Hepatocyte (in vitro differentiated cells): ENCODE measurements around the gene NRSN1. TPM values are rescaled to one million over a fixed set of nuclear protein-coding genes. Genes with fewer than 3 reads are reported as not detected.

ENCODE experiments used
- DNase-seq: peaks from one replicate; pipeline ENCODE4 v3.0.0-alpha.2; 2016; ENCODE audit warnings: low spot score
- H2AFZ ChIP-seq: fragments of 200-600 bp; sonication (generic); 2 replicates; pipeline ENCODE4 v1.6.0; 2016; ENCODE audit warnings: antibody characterized with exemption, mild to moderate bottlenecking
- H3K27ac ChIP-seq: fragments of 200-600 bp; sonication (generic); 2 replicates; pipeline ENCODE4 v1.5.1; 2016; ENCODE audit warnings: mild to moderate bottlenecking
- H3K27me3 ChIP-seq: fragments of 200-600 bp; sonication (generic); 2 replicates; pipeline ENCODE4 v1.6.1; 2016
- H3K36me3 ChIP-seq: fragments of 200-600 bp; sonication (generic); replicated peaks from 2 replicates; pipeline ENCODE4 v1.5.1; 2016; ENCODE audit warnings: low read depth; ENCODE audit not compliant: insufficient read depth
- H3K4me1 ChIP-seq: fragments of 200-600 bp; sonication (generic); 2 replicates; pipeline ENCODE4 v1.5.1; 2016; ENCODE audit warnings: mild to moderate bottlenecking, moderate library complexity; ENCODE audit not compliant: insufficient read depth
- H3K4me2 ChIP-seq: fragments of 200-600 bp; sonication (generic); 2 replicates; pipeline ENCODE4 v1.6.0; 2016
- H3K4me3 ChIP-seq: fragments of 200-600 bp; sonication (generic); 2 replicates; pipeline ENCODE4 v1.5.1; 2016; ENCODE audit warnings: mild to moderate bottlenecking
- H3K79me2 ChIP-seq: fragments of 200-600 bp; sonication (generic); 2 replicates; pipeline ENCODE4 v1.6.0; 2017; ENCODE audit warnings: mild to moderate bottlenecking
- H3K9me2 ChIP-seq: fragments of 200-600 bp; sonication (generic); replicated peaks from 2 replicates; pipeline ENCODE4 v1.6.0; 2017; ENCODE audit warnings: mild to moderate bottlenecking; ENCODE audit not compliant: insufficient read depth
- H3K9me3 ChIP-seq: fragments of 200-600 bp; sonication (generic); 2 replicates; pipeline ENCODE4 v1.5.1; 2016; ENCODE audit warnings: low read depth, mild to moderate bottlenecking
- H4K20me1 ChIP-seq: fragments of 200-600 bp; sonication (generic); 2 replicates; pipeline ENCODE4 v1.6.0; 2016; ENCODE audit warnings: mild to moderate bottlenecking; ENCODE audit not compliant: insufficient read depth, poor library complexity, severe bottlenecking
- EZH2 ChIP-seq: fragments of 200-600 bp; sonication (generic); IDR thresholded peaks from 2 replicates; pipeline ENCODE4 v1.6.1; 2016; ENCODE audit warnings: antibody characterized with exemption, mild to moderate bottlenecking, borderline replicate concordance
- EZH2phosphoT487 ChIP-seq: fragments of 200-600 bp; sonication (generic); IDR thresholded peaks from one replicate; pipeline ENCODE4 v1.6.1; 2018; ENCODE audit warnings: antibody characterized with exemption, mild to moderate bottlenecking, low read depth, moderate library complexity; ENCODE audit not compliant: unreplicated experiment, severe bottlenecking
- WGBS: methylation state at CpG from one replicate; pipeline ENCODE4 v1.1.6; 2016; ENCODE audit warnings: low lambda C conversion rate; ENCODE audit errors: missing lambda C conversion rate; 5-methylcytosine and 5-hydroxymethylcytosine counted together
- polyA plus RNA-seq: library from polyadenylated mRNA; unstranded; fragments of >200 nt; fragmentation: Nextera tagmentation; extraction: Ambion mirVana; gene quantifications from 2 replicates; pipeline ENCODE4 v1.2.1, GENCODE V29; 2016
- total RNA-seq: library from RNA; depleted of rRNA; stranded (reverse); fragments of >200 nt; gene quantifications from 2 replicates; pipeline ENCODE4 v1.2.3, GENCODE V29; 2014
- TF ChIP-seq, protein P1 (sequence below): fragments of 200-600 bp; sonication (generic); IDR thresholded peaks from 2 replicates; pipeline ENCODE4 v1.5.1; 2016; ENCODE audit warnings: antibody characterized with exemption, mild to moderate bottlenecking; ENCODE audit not compliant: poor library complexity

NRSN1 gene
- total and polyA plus RNA-seq, 2 experiments from 2014 or later = 0.51 TPM; not detected in 1

DNA sequence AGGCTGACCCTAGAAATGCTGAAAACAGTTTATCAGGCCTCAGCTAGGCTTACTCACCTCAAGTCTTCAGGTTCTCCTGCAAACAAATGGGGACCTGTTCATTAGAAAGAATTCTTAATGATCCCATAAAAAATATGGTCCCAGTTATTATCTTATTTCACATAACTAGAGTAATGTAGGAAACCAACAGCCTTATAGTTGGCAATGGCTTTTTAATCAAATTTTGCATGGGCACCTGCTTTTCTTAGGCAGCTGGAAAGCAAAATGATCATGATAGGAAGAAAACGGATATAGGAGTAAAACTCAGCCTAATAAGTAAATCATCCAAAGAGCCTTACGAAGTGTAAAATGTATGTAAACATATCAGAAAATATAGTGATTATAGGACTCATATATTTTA lies 1.3 kb downstream of the NRSN1 start:
- Histone ChIP-seq H3K4me3 (no peak overlapping the region), H3K4me1 (peaks cover 6% of the 10 kb centered on the region), H2AFZ (no peak overlapping the region), H3K4me2 (no peak overlapping the region), H4K20me1 (no peaks in the 10 kb centered on the region), H3K9me2 (no peaks in the 10 kb centered on the region), H3K36me3 (no peaks in the 10 kb centered on the region), H3K27me3 (peaks cover 13% of the 10 kb centered on the region), H3K27ac (no peak overlapping the region), H3K9me3 (no peaks in the 10 kb centered on the region), H3K79me2 (no peaks in the 10 kb centered on the region)
- DNase-seq = no peak
- 80% methylated on average over 2 of the region's 2 CpGs for WGBS
- no peak for TF ChIP-seq EZH2
- TF ChIP-seq, protein P1, sequence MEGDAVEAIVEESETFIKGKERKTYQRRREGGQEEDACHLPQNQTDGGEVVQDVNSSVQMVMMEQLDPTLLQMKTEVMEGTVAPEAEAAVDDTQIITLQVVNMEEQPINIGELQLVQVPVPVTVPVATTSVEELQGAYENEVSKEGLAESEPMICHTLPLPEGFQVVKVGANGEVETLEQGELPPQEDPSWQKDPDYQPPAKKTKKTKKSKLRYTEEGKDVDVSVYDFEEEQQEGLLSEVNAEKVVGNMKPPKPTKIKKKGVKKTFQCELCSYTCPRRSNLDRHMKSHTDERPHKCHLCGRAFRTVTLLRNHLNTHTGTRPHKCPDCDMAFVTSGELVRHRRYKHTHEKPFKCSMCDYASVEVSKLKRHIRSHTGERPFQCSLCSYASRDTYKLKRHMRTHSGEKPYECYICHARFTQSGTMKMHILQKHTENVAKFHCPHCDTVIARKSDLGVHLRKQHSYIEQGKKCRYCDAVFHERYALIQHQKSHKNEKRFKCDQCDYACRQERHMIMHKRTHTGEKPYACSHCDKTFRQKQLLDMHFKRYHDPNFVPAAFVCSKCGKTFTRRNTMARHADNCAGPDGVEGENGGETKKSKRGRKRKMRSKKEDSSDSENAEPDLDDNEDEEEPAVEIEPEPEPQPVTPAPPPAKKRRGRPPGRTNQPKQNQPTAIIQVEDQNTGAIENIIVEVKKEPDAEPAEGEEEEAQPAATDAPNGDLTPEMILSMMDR = no peak
- TF ChIP-seq EZH2phosphoT487 = no peak

DNA sequence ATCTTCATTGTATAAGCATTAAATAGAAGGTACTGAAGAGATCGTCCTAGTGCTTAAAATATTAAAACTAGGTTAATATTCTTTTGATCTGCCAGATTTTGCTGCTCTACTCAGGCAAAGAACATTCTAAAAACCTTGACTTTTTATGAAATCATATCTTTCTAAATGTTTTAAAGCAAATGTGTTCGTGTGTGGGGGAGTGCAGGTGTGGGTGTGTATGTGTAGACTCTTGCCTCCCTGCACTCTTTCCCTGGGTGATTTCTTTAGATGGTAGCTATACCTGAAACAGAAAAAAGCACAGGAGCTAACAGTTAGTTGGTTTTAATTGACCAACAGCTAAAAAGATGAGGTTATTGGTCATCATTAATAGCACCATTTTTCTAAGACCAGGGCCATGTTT lies 5.7 kb downstream of the NRSN1 start:
- Histone ChIP-seq H3K4me1 (no peaks in the 10 kb centered on the region), H4K20me1 (no peaks in the 10 kb centered on the region), H3K9me2 (no peaks in the 10 kb centered on the region), H3K79me2 (no peaks in the 10 kb centered on the region), H3K9me3 (no peaks in the 10 kb centered on the region), H3K36me3 (no peaks in the 10 kb centered on the region), H2AFZ (no peak overlapping the region), H3K4me3 (no peak overlapping the region), H3K27ac (no peak overlapping the region), H3K27me3 (no peaks in the 10 kb centered on the region), H3K4me2 (no peak overlapping the region)
- DNase-seq = no peak
- 76% methylated on average over 2 of the region's 2 CpGs for WGBS
- TF ChIP-seq EZH2phosphoT487 = no peak
- TF ChIP-seq, protein P1 = no peak
- TF ChIP-seq EZH2 = no peak

DNA sequence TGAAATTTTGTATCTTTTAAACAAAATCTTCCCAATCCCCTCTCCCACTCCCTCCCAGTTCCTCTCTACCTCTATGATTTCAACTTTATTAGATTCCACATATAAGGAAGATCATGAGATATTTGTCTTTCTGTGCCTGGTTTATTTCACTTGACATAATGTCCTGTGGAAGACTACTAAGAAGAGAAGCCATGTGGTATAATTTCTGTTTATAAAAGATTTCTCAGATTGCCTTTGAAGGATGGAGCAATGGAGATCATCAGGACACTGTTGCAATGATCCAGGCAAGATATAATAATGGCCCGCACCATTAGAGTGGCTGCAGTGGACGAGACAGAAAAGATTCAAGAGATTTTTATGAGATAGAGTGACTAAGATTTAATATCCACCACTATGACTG lies 13.1 kb downstream of the NRSN1 start:
- DNase-seq = no peak
- WGBS = 79% methylated on average over 2 of the region's 2 CpGs
- no peaks in the 10 kb centered on the region for H3K79me2 ChIP-seq
- H3K9me3 ChIP-seq = no peaks in the 10 kb centered on the region
- H3K4me2 ChIP-seq = no peak overlapping the region
- no peak overlapping the region for H3K4me3 ChIP-seq
- H2AFZ ChIP-seq = no peak overlapping the region
- no peaks in the 10 kb centered on the region for H3K9me2 ChIP-seq
- no peaks in the 10 kb centered on the region for H3K36me3 ChIP-seq
- TF ChIP-seq EZH2phosphoT487 (no peak), EZH2 (no peak)
- TF ChIP-seq, protein P1 = no peak
- H3K27ac ChIP-seq = no peak overlapping the region
- H3K27me3 ChIP-seq = no peaks in the 10 kb centered on the region
- no peaks in the 10 kb centered on the region for H3K4me1 ChIP-seq
- H4K20me1 ChIP-seq = no peaks in the 10 kb centered on the region

DNA sequence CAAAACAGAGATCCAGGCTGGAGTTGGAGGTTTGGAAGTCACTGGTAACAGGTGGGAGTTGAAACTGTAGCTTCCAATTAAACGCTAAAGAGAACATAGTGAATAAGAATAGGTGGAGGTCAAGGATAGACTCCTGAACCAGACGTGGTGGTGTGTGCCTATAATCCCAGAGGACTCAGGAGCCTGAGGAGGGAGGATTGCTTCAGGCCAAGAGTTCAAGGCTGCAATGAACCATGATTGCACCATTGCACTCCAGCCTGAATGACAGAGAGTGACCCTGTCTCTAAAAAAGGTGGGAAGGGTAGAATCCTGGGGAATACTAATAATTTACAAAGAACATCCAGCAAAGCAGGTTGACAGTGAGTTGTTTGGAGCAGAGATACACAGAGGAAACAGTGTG lies 13.6 kb downstream of the NRSN1 start:
- no peak for TF ChIP-seq EZH2
- TF ChIP-seq, protein P1 = no peak
- no peak for TF ChIP-seq EZH2phosphoT487
- no peak overlapping the region for H2AFZ ChIP-seq
- no peak overlapping the region for H3K27ac ChIP-seq
- DNase-seq = no peak
- no peaks in the 10 kb centered on the region for H3K9me3 ChIP-seq
- no peaks in the 10 kb centered on the region for H3K79me2 ChIP-seq
- 72% methylated on average over 2 of the region's 2 CpGs for WGBS
- no peak overlapping the region for H3K4me2 ChIP-seq
- H3K27me3 ChIP-seq = no peaks in the 10 kb centered on the region
- H3K4me3 ChIP-seq = no peak overlapping the region
- no peaks in the 10 kb centered on the region for H3K36me3 ChIP-seq
- no peaks in the 10 kb centered on the region for H4K20me1 ChIP-seq
- H3K4me1 ChIP-seq = no peaks in the 10 kb centered on the region
- no peaks in the 10 kb centered on the region for H3K9me2 ChIP-seq
